IgD-negative memory B cell (primary cell): ENCODE data around the gene TNNT3. TPM values are rescaled to one million over a fixed set of nuclear protein-coding genes. Genes with fewer than 3 reads are reported as not detected.

Source experiments
- H3K27ac Mint-ChIP-seq, 3 donors: one replicate each; pipeline ENCODE4 v1.8.0; 2020 to 2022; ENCODE audit warnings: mild to moderate bottlenecking in 3 of 3, mixed read lengths in 3 of 3, moderate library complexity in 1 of 3
- H3K27me3 Mint-ChIP-seq: one replicate; pipeline ENCODE4 v1.8.0; 2021; ENCODE audit warnings: mixed read lengths
- H3K36me3 Mint-ChIP-seq: one replicate; pipeline ENCODE4 v1.8.0; 2020; ENCODE audit warnings: mild to moderate bottlenecking, mixed read lengths
- H3K4me1 Mint-ChIP-seq, 3 donors: one replicate each; pipeline ENCODE4 v1.8.0; 2020 to 2022; ENCODE audit warnings: mixed read lengths in 3 of 3, mild to moderate bottlenecking in 1 of 3
- H3K4me3 Mint-ChIP-seq, 4 donors: one replicate each; pipeline ENCODE4 v1.8.0; 2020 to 2022; ENCODE audit warnings: mild to moderate bottlenecking in 4 of 4, mixed read lengths in 4 of 4, moderate library complexity in 3 of 4
- H3K9me3 Mint-ChIP-seq, 3 donors: one replicate each; pipeline ENCODE4 v1.8.0; 2020 to 2021; ENCODE audit warnings: mixed read lengths in 3 of 3, mild to moderate bottlenecking in 1 of 3
- polyA plus RNA-seq: library from polyadenylated mRNA; unstranded; fragments of 300-500 nt; fragmentation: Illumina TruSeq; gene quantifications from one replicate; pipeline ENCODE4 v1.2.3, GENCODE V29; 2021

TNNT3 gene
- polyA plus RNA-seq, 1 donor from 2014 or later = 0.23 TPM

DNA sequence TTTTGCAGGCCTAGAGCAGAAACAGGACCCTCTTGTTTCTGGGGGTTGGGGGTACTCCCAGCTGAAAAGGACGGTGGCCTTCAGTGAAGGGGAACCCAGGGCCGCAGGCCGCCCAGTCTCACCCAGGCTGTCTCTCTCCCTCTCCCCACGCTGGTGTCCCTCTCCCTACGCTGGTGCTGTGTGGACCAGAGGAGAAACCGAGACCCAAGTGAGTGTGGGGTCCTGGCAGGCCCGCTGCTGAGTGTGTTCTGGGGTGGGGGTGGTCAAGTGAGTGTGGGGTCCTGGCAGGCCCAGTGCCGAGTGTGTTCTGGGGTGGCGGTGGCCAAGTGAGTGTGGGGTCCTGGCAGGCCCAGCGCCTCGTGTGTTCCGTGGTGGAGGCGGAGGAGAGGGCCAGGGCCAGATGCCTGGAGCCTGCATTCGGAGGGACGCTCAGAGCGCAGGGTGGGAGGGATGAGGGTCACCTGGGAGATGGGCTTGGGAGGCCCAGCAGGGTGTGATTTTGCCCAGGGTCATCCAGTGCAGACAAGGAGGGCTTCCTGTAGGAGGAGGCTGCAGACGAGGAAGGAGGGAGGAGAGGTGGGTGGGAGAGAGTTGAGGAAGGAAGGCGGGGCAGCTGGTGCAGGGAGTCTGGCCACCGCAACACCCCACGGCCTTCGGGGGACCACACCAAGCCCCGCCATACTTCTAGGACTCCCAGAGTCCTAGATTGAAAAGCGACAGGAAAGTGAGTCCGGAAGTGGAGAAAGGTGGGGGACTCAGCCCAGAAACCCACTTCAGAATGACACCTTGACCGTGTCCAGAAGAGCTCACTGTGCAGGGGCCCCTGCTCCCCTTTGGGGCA, 10.3 kb downstream of the TNNT3 start:
- H3K36me3 Mint-ChIP-seq = no peaks in the 10 kb centered on the region
- H3K4me3 Mint-ChIP-seq = no peak overlapping the region
- H3K27me3 Mint-ChIP-seq = peaks cover 8% of the 10 kb centered on the region
- H3K27ac Mint-ChIP-seq = no peak overlapping the region
- H3K4me1 Mint-ChIP-seq = peaks cover 0 to 2% (median 0%) of the 10 kb centered on the region in 3 donors
- no peaks in the 10 kb centered on the region for H3K9me3 Mint-ChIP-seq

- Mint-ChIP-seq H3K27me3 (peaks cover 8% of the 10 kb centered on the region), H3K4me3 (no peak overlapping the region), H3K4me1 (peaks cover 0 to 2% (median 0%) of the 10 kb centered on the region in 3 donors), H3K9me3 (no peaks in the 10 kb centered on the region), H3K36me3 (no peaks in the 10 kb centered on the region), H3K27ac (no peak overlapping the region)
Measured at GRCh38 chr11:1930462-1930830, 10.9 kb downstream of the TNNT3 start.

DNA sequence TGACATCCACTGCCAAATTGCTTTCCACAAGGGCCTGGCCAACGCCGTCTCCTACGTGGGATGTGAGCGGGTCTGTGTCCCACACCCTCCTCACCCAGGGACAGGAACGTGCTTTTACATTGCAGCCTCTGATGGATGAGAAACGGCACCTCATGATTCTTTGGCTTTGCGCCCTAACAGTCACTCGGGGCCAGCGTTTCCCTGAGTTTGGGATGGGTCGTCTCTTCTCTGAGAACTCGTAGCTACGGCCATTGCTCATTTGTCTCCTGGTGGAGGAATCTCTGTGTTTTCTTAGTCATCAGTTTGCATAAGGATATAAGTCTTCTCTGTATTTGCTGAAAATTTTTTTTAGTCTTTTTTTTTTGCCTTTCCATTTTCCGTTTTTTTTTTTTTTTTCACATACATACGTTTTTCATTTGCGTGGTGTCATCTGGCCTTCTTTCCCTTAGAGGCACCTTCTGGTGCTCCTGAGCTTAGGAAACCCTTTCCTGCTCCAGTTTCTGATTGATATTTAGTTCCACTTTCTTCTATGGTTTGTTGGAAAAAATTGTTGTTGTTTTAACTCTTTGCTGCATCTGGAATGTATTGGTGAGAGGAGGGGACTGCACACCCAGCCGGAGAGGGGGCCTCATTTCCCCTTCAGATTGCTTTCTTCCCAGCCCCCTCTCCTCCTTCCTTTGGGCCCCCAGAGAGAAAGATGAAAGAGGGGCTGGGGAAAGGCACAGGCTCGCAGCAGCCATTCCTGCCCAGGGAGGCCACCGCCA, 12.0 kb downstream of the TNNT3 start:
- H3K4me1 Mint-ChIP-seq = peaks cover 0 to 2% (median 0%) of the 10 kb centered on the region in 3 donors

DNA sequence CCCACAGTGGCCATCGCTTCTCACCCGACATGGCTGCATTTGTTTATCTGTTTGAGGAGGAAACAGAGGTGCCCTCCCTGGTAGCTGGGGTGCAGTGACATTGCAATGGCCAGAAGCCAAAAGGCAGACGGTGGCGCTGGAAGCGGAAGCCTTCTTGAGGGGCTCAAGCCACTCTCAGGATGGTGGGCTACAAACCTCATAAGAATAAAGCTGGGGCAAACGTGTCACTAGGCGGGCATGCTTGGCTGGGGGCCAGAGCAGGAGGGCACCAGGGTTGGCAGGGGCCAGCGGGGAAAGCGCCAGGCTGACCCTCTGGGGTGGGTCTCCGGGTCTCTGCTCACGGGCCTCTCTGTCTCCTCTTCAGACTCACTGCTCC, 12.6 kb downstream of the TNNT3 start:
- Mint-ChIP-seq H3K36me3 (no peaks in the 10 kb centered on the region), H3K9me3 (no peaks in the 10 kb centered on the region), H3K4me1 (peaks cover 0 to 2% (median 0%) of the 10 kb centered on the region in 3 donors), H3K27ac (no peak overlapping the region), H3K27me3 (peaks cover 8% of the 10 kb centered on the region), H3K4me3 (no peak overlapping the region)

More for the DNA sequence above, 12.0 kb downstream of the TNNT3 start:
- peaks cover 8% of the 10 kb centered on the region for H3K27me3 Mint-ChIP-seq
- no peak overlapping the region for H3K27ac Mint-ChIP-seq
- no peak overlapping the region for H3K4me3 Mint-ChIP-seq
- H3K9me3 Mint-ChIP-seq = no peaks in the 10 kb centered on the region
- H3K36me3 Mint-ChIP-seq = no peaks in the 10 kb centered on the region

- Mint-ChIP-seq H3K4me1 (peaks cover 0 to 2% (median 0%) of the 10 kb centered on the region in 3 donors), H3K27me3 (peaks cover 8% of the 10 kb centered on the region), H3K27ac (no peak overlapping the region), H3K9me3 (no peaks in the 10 kb centered on the region), H3K36me3 (no peaks in the 10 kb centered on the region), H3K4me3 (no peak overlapping the region)
Measured at GRCh38 chr11:1932681-1933080, 13.2 kb downstream of the TNNT3 start.

DNA sequence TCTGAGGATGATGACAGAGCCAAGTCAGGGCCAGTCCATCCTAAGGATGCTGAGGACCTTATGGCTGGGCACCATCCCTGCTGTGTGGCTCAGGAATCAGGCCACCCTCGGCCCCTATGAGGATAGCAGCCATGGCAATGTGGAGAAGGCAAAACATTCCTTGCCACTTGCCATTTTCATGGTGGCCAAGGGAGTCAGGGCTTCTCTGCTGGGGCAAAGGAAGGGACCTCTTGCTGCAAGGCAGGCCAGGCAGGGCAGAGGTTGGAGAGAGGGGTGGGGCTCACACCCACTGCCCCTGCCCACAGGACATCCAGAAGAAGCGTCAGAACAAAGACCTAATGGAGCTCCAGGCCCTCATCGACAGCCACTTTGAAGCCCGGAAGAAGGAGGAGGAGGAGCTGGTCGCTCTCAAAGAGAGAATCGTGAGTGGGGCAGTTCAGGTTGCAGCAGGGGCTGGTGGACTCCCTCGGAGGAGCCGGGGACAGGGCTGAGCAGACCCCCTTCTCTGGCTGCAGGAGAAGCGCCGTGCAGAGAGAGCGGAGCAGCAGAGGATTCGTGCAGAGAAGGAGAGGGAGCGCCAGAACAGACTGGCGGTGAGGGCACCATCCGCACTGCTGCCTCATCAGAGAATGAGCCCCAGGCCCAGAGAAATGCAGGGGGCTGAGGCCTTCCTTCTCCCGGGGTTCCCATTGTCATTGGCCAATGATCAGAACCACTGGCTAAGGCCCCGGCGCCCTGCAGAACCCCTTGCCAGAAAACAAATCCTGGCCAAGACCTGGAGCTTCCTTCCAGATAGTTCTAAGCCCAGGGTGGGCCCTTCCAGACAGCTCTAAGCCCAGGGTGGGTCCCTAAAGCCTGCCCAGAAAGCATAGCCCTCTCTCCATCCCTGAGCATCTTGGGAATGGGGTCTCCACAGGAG, 14.2 kb downstream of the TNNT3 start:
- Mint-ChIP-seq H3K4me3 (peak overlapping the region in 2 of 4 donors; percentile 5 to 41), H3K9me3 (no peaks in the 10 kb centered on the region), H3K36me3 (no peaks in the 10 kb centered on the region), H3K4me1 (peaks cover 0 to 2% (median 0%) of the 10 kb centered on the region in 3 donors), H3K27me3 (peaks cover 8% of the 10 kb centered on the region), H3K27ac (no peak overlapping the region)

GRCh38 chr11:1934335-1935155, 15.0 kb downstream of the TNNT3 start:
- H3K4me3 Mint-ChIP-seq = no peak overlapping the region
- no peaks in the 10 kb centered on the region for H3K9me3 Mint-ChIP-seq
- no peak overlapping the region for H3K27ac Mint-ChIP-seq
- H3K4me1 Mint-ChIP-seq = peaks cover 0 to 3% (median 0%) of the 10 kb centered on the region in 3 donors
- H3K27me3 Mint-ChIP-seq = peaks cover 10% of the 10 kb centered on the region
- H3K36me3 Mint-ChIP-seq = no peaks in the 10 kb centered on the region

DNA sequence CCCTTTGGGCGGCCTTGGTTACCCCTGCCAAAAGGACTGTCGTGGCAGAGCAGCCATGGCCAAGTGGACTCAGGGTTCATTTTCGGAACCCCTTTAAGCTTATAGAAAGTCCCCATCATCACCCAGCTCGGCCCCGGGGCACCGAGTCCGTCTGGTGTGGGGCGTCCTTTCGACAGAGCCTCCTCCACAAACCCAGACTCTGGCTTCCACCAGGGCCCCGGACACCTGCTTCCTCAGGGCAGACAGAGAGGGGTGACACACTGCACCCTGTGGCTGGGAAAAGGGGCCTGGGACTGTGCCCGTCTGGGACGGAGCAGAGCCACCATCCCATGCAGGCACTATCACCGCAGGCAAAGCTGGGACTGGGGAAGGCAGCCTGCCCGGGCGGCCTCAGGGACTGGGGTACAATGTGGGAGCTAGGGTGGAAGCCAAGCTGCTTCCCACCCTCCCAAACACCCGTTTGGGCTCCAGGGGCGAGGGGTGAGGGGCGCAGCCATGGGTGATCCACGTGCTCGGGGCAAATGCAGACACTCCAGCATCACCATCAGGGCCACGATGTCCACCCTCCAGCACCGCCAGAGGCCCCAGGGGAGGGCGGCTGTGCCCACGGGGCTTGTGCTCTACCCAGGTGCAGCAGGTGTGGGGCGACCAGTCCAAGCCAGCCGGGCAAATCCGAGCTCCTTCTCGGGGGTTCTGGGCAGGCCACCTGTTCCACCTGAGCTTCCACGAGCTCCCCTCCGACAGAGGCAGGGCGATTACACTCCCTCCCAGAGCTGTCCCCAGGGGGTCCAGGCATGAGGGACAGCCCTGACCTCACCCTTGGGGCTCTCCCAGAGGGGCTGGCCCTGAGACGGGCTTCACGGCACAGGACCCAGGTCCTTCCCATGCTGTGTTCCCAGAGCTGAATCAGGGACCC, 15.9 kb downstream of the TNNT3 start:
- Mint-ChIP-seq H3K27me3 (peaks cover 10% of the 10 kb centered on the region), H3K27ac (no peak overlapping the region), H3K4me1 (peaks cover 0 to 2% (median 0%) of the 10 kb centered on the region in 3 donors), H3K36me3 (no peaks in the 10 kb centered on the region), H3K4me3 (no peak overlapping the region), H3K9me3 (no peaks in the 10 kb centered on the region)

- Mint-ChIP-seq H3K9me3 (no peaks in the 10 kb centered on the region), H3K27ac (no peak overlapping the region), H3K36me3 (no peaks in the 10 kb centered on the region), H3K4me3 (no peak overlapping the region), H3K4me1 (peaks cover 0 to 1% (median 0%) of the 10 kb centered on the region in 3 donors), H3K27me3 (peaks cover 10% of the 10 kb centered on the region)
Measured at GRCh38 chr11:1936072-1936780, 16.7 kb downstream of the TNNT3 start.

DNA sequence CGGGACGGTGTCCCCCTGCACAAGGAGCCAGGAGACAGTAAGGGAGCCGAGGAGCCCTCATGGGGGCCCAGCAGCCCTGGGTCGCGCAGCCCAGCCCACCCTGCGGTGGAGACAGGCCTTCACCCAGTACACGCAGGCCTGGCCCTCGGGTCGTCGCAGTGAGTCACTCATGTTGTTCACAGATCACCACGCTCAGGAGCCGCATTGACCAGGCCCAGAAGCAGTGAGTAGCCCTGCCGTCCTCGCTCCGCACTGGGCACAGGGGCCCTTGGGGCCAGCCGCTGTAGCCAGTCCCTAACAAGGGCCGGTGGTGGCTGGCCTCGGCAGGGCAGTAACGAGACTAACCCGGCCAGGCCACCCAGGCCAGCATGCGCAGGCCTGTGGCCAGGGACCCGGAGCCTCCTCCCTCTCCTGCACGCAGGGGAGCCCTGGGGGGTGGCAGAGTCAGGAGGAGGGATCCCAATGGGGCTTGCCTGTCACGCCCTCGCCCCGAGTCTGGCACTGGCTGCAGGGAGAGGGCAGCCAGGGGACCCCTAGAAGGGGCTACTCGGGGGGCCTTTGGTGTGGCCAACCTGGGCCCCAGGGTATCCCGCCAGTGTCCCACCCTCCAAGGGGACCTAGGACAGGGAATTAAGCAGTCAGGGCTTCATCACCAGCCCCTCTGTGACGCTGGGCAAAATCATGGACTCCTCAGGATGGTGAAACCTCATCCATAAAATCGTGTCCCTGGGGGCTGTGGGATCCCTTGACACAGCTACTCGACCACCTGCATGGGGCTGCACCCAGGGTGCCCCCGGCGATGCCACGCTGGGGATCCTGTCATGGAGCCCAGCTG, 17.5 kb downstream of the TNNT3 start:
- Mint-ChIP-seq H3K36me3 (no peaks in the 10 kb centered on the region), H3K4me1 (peaks cover 0 to 1% (median 0%) of the 10 kb centered on the region in 3 donors), H3K4me3 (no peak overlapping the region), H3K27ac (no peak overlapping the region), H3K9me3 (no peaks in the 10 kb centered on the region), H3K27me3 (peaks cover 10% of the 10 kb centered on the region)

DNA sequence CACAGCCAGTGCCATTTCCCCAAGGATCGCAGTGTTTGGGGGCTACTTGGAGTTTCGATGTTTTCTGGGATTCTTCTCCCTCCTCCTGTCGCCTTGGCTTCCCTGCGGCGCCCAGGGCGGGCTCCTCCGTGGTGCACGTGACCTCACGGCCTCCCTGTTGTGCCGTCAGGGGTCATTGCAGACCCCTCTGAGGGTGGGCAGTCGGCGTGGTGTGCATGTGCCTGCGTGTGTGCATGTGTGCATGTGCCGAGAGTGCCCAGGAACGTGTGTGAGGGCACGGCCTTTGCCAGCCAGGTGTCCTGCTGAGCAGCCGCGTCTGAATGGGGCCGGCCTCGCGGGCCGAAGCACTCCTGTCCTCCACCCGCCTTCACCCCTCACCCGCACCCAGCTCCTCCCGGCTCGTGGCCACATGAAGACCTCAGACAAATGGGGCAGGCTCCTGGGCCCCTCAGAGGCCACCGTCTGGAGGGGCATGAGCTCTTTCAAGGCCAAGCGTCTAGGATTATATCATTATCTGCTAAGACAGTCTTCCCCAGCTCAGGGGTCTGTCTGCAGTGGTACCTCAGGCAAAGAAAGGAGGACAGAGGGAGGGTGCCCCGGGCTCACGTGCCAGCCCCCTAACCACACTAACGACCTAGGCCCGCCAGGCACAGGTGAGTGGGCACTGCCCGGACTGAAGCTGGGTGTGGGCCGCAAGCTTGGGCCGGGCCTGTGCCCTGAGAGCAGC, 18.3 kb downstream of the TNNT3 start:
- peaks cover 10% of the 10 kb centered on the region for H3K27me3 Mint-ChIP-seq
- no peak overlapping the region for H3K4me3 Mint-ChIP-seq
- H3K27ac Mint-ChIP-seq = no peak overlapping the region
- H3K4me1 Mint-ChIP-seq = peaks cover 0 to 1% (median 0%) of the 10 kb centered on the region in 3 donors
- H3K9me3 Mint-ChIP-seq = no peaks in the 10 kb centered on the region
- H3K36me3 Mint-ChIP-seq = no peaks in the 10 kb centered on the region
